Endodermal cell (in vitro differentiated cells): Measurements from ENCODE around the gene PDZD7. TPM values are rescaled to one million over a fixed set of nuclear protein-coding genes. Genes with fewer than 3 reads are reported as not detected.

Source experiments
- DNase-seq: peaks from one replicate; pipeline ENCODE4 v3.0.0-alpha.2; 2017
- H3K27ac ChIP-seq: 2 replicates; pipeline ENCODE4 v1.5.1; 2013; ENCODE audit warnings: mild to moderate bottlenecking, low read depth, low read length, moderate library complexity
- H3K27me3 ChIP-seq: 2 replicates; pipeline ENCODE4 v1.6.1; 2013; ENCODE audit warnings: mild to moderate bottlenecking, low read length, moderate library complexity; ENCODE audit not compliant: insufficient read depth, control insufficient read depth, poor library complexity, severe bottlenecking
- H3K36me3 ChIP-seq: 2 replicates; pipeline ENCODE4 v1.7.0; 2013; ENCODE audit warnings: mild to moderate bottlenecking, low read length, moderate library complexity; ENCODE audit not compliant: control insufficient read depth, insufficient read depth
- H3K4me1 ChIP-seq: one replicate; pipeline ENCODE4 v1.7.0; 2013; ENCODE audit warnings: low read length; ENCODE audit not compliant: control insufficient read depth, insufficient read depth
- H3K4me3 ChIP-seq: 2 replicates; pipeline ENCODE4 v1.5.1; 2013; ENCODE audit warnings: mild to moderate bottlenecking, low read length, moderate library complexity
- H3K9ac ChIP-seq: 2 replicates; pipeline ENCODE4 v1.6.1; 2013; ENCODE audit warnings: mild to moderate bottlenecking, low read length, moderate library complexity; ENCODE audit not compliant: poor library complexity, severe bottlenecking; ENCODE audit errors: extremely low read depth
- H3K9me3 ChIP-seq: 2 replicates; pipeline ENCODE4 v1.6.1; 2013; ENCODE audit warnings: mild to moderate bottlenecking, low read length, moderate library complexity; ENCODE audit not compliant: control insufficient read depth
- H3K27ac Mint-ChIP-seq: 2 replicates; pipeline ENCODE4 v1.8.0; 2020; ENCODE audit warnings: mixed read lengths
- H3K27me3 Mint-ChIP-seq: 2 replicates; pipeline ENCODE4 v1.8.0; 2021; ENCODE audit warnings: mild to moderate bottlenecking, mixed read lengths; ENCODE audit not compliant: insufficient read depth
- H3K36me3 Mint-ChIP-seq: 2 replicates; pipeline ENCODE4 v1.8.0; 2020; ENCODE audit warnings: low read depth, mixed read lengths
- H3K4me1 Mint-ChIP-seq: 2 replicates; pipeline ENCODE4 v1.8.0; 2020; ENCODE audit warnings: mixed read lengths
- H3K4me3 Mint-ChIP-seq: 2 replicates; pipeline ENCODE4 v1.8.0; 2020; ENCODE audit warnings: mild to moderate bottlenecking, moderate library complexity, mixed read lengths
- H3K9me3 Mint-ChIP-seq: 2 replicates; pipeline ENCODE4 v1.8.0; 2020; ENCODE audit warnings: mild to moderate bottlenecking, mixed read lengths
- CTCF ChIP-seq: fragments of 200-600 bp; sonication (generic); conservative IDR thresholded peaks from 2 replicates; pipeline ENCODE4 v1.5.0; 2021; ENCODE audit warnings: antibody characterized with exemption, mild to moderate bottlenecking
- WGBS, 2 experiments: methylation state at CpG; one replicate each; pipeline versions ENCODE4 v1.1.5 to v1.1.7; 2013; ENCODE audit warnings: missing lambda C conversion rate in 2 of 2, mixed read lengths in 1 of 2; ENCODE audit not compliant: insufficient coverage in 1 of 2, insufficient read length in 1 of 2; 5-methylcytosine and 5-hydroxymethylcytosine counted together
- total RNA-seq, 2 donors: library from RNA; stranded (reverse); fragmentation: NEBNext Ultra II Directional in 1 of 2; extraction: Animal tissue kit (Norgen Biotek cat#: 25700) in 1 of 2; gene quantifications; 2 replicates in 1 of 2; 3 replicates in 1 of 2; pipeline ENCODE4 v1.2.1, GENCODE V29; 2021

Gene PDZD7
- total RNA-seq, 2 donors from 2014 or later: 0.49 to 1.1 TPM

DNA sequence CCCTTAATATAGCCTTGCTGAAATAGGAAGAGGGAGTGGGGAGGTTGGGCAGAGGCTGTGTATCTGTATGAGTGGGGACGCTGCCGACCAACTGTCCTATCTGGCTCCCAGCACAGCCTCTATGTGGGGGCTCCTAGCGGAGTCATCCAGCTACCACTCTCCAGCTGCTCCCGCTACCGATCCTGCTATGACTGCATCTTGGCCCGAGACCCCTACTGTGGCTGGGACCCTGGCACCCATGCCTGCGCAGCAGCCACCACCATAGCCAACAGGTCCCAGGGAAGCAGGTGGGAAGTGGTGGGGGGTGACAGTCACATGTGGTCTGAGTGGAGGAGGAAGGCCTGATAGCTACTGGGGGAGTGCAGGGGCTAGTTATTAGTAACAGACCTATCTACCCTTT, 50.2 kb downstream of the PDZD7 start:
- TF ChIP-seq CTCF: no peak
- no peak overlapping the region for H3K9ac ChIP-seq
- H3K36me3 ChIP-seq: peaks cover 36% of the 10 kb centered on the region
- no peak overlapping the region for H3K4me3 ChIP-seq
- H3K9me3 Mint-ChIP-seq: no peaks in the 10 kb centered on the region
- no peaks in the 10 kb centered on the region for H3K27me3 ChIP-seq
- H3K27ac Mint-ChIP-seq: no peak overlapping the region
- 99% methylated on average over 7 of the region's 7 CpGs; no CpG with 5 or more reads in 1 of the 2 experiments for WGBS, 2 experiments
- no peak overlapping the region for H3K4me3 Mint-ChIP-seq
- peaks cover 50% of the 10 kb centered on the region for H3K36me3 Mint-ChIP-seq
- no peaks in the 10 kb centered on the region for H3K4me1 Mint-ChIP-seq
- H3K27ac ChIP-seq: no peak overlapping the region
- no peaks in the 10 kb centered on the region for H3K4me1 ChIP-seq
- H3K27me3 Mint-ChIP-seq: no peaks in the 10 kb centered on the region
- H3K9me3 ChIP-seq: no peaks in the 10 kb centered on the region
- DNase-seq: peak; percentile 14

DNA sequence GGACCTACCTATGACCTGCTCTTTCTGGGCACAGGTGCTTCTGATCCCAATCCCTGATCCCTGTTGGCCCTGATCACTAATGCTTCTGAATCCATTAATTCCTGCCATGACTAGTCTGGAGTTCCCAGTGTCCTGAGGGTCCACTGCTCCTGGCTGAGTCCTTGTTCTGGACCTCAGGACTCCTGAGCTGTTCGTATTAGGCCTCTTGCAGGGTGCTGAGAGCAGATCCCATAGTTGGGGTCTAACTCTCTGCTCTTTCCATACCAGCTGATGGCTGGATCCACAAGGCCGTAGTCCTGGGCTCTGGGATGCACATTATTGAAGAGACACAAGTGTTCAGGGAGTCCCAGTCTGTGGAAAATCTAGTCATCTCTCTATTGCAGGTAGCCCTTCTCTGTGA, 50.6 kb downstream of the PDZD7 start:
- no peaks in the 10 kb centered on the region for H3K4me1 ChIP-seq
- Mint-ChIP-seq H3K4me3 (no peak overlapping the region), H3K27ac (no peak overlapping the region), H3K9me3 (no peaks in the 10 kb centered on the region), H3K27me3 (no peaks in the 10 kb centered on the region), H3K36me3 (peaks cover 50% of the 10 kb centered on the region), H3K4me1 (no peaks in the 10 kb centered on the region)
- H3K27me3 ChIP-seq: no peaks in the 10 kb centered on the region
- 97 to 100% methylated on average over 2 of the region's 2 CpGs for WGBS, 2 experiments
- no peak overlapping the region for H3K4me3 ChIP-seq
- no peaks in the 10 kb centered on the region for H3K9me3 ChIP-seq
- peaks cover 32% of the 10 kb centered on the region for H3K36me3 ChIP-seq
- no peak overlapping the region for H3K9ac ChIP-seq
- no peak for TF ChIP-seq CTCF
- no peak for DNase-seq
- H3K27ac ChIP-seq: no peak overlapping the region

DNA sequence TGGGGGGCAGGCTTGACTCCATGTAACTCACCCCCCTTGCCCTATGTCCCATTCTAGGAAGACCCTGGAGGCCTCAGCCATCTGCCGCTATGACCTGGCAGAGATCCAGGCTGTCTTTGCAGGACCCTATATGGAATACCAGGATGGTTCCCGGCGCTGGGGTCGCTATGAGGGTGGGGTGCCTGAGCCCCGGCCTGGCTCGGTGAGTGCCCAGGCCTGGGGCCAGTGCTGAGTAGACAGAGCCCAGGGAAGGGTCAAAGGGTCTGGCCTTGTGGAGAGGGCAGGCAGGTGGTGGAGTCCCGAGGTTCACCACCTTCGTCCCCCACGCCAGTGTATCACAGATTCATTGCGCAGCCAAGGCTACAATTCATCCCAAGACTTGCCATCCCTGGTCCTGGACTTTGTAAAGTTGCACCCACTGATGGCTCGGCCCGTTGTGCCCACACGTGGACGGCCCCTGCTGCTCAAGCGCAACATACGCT, 51.1 kb downstream of the PDZD7 start:
- H3K36me3 Mint-ChIP-seq: peaks cover 46% of the 10 kb centered on the region
- Histone ChIP-seq H3K4me1 (no peaks in the 10 kb centered on the region), H3K9ac (no peak overlapping the region), H3K27ac (no peak overlapping the region), H3K9me3 (no peaks in the 10 kb centered on the region), H3K27me3 (no peaks in the 10 kb centered on the region), H3K36me3 (peaks cover 27% of the 10 kb centered on the region), H3K4me3 (no peak overlapping the region)
- no peak overlapping the region for H3K27ac Mint-ChIP-seq
- no peaks in the 10 kb centered on the region for H3K4me1 Mint-ChIP-seq
- TF ChIP-seq CTCF: no peak
- no peaks in the 10 kb centered on the region for H3K9me3 Mint-ChIP-seq
- 95 to 100% methylated on average over 15 to 16 of the region's 16 CpGs for WGBS, 2 experiments
- H3K27me3 Mint-ChIP-seq: no peaks in the 10 kb centered on the region
- H3K4me3 Mint-ChIP-seq: no peak overlapping the region
- peak; percentile 24 for DNase-seq
